ENCODE data around the gene DOCK7.

Gene DOCK7

DNA sequence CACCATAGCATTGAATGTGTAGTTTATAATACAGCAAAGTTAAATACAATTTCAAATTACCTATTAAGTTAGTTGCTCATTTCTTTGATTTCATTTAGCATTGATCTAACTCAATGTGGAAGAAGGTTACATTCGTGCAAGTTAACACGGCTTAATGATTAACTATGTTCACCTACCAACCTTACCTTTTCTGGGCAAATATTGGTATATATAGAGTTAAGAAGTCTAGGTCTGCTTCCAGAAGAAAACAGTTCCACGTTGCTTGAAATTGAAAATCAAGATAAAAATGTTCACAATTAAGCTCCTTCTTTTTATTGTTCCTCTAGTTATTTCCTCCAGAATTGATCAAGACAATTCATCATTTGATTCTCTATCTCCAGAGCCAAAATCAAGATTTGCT lies 90.9 kb downstream of the DOCK7 start, which contains the start of gene ANGPTL3:
Gene ANGPTL3 (plus strand): TSS at position 240 of the 400 bp plus-strand sequence. CDS start 47 bp downstream, at position 287.
- no peak for TF ChIP-seq CTCF (IDR thresholded peaks at IDR 0.05; ENCODE audit: low read depth, low read length, missing control alignments)
- in situ Hi-C loops (cut with HindIII; ENCODE audit: low sequenced_read_pairs): no loop called here
- H3K4me3 ChIP-seq (ENCODE audit: low read depth, low read length): no peak within 1 kb of the TSS
- DNase-seq (ENCODE audit: low read depth): no peak

GRCh38 chr1:62595647-62596046 lies 92.5 kb downstream of the DOCK7 start:
- in situ Hi-C loops (cut with HindIII; ENCODE audit: low sequenced_read_pairs): no loop called here
- no peak overlapping the region for H3K4me3 ChIP-seq (ENCODE audit: low read depth, low read length)
- no peak for TF ChIP-seq CTCF (IDR thresholded peaks at IDR 0.05; ENCODE audit: low read depth, low read length, missing control alignments)
- no peak for DNase-seq (ENCODE audit: low read depth)

DNA sequence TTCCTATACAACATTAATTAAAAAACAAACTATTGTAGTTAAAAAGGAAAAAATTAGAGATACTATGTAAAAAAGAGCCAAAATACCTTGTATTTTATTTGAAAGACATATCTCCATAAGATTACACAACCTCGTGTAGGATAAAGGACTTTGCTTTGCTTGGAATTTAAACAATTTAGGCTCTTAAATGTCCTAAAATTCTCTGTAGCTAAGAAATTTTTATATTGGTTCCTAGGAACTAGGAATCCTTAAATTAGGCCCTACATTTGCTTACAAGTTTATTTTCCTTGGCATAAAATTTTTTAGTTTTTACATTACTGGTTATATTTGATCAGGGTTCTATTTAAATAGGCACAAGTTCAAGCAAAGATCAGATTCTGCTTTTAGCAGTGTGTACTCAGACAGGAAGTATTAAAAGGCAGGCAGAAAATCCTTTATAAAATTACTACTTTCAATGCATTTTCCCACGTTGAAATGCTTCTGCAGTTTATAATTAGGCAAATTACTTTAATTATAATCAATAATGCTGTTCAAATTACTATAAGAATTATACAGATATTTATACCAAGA lies 94.3 kb downstream of the DOCK7 start:
- DNase-seq (ENCODE audit: low read depth): no peak
- in situ Hi-C loops (cut with HindIII; ENCODE audit: low sequenced_read_pairs): no loop called here
- no peak for TF ChIP-seq CTCF (IDR thresholded peaks at IDR 0.05; ENCODE audit: low read depth, low read length, missing control alignments)
- H3K4me3 ChIP-seq (ENCODE audit: low read depth, low read length): no peak overlapping the region

- no peak for DNase-seq (ENCODE audit: low read depth)
- TF ChIP-seq CTCF (IDR thresholded peaks at IDR 0.05; ENCODE audit: low read depth, low read length, missing control alignments): no peak
- in situ Hi-C loops (cut with HindIII; ENCODE audit: low sequenced_read_pairs): no loop called here
- no peak overlapping the region for H3K4me3 ChIP-seq (ENCODE audit: low read depth, low read length)
Measured at GRCh38 chr1:62590970-62591368, 97.2 kb downstream of the DOCK7 start.

DNA sequence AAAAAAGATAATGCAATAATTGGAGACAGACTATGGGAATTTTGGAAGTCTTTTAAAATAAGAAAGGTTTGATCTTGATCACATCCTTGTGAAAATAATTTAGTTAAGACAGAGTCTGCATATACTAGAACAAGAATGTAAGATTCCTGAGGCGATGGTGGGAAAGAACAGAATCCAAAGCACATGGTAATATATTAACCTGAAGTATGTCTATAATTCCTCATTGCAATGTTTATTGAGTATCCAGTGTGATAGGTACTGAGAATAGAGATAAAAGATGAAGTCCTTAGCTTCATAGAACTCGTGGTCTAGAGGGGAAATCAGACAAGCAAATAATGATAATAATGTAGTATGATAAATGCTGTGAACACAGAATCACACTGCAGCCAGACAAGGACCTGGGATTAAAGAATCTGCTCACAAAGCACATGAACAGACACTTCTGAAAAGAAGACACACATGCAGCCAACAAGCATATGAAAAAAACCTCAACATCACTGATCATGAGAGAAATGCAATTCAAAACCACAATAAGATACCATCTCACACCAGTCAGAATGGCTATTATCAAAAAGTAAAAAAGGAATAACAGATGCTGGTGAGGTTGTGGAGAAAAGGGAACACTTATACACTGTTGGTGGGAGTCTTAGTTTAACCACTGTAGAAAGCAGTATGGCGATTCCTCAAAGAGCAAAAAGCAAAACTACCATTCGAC lies 97.8 kb downstream of the DOCK7 start:
- in situ Hi-C loops (cut with HindIII; ENCODE audit: low sequenced_read_pairs): no loop called here
- no peak overlapping the region for H3K4me3 ChIP-seq (ENCODE audit: low read depth, low read length)
- no peak for DNase-seq (ENCODE audit: low read depth)
- TF ChIP-seq CTCF (IDR thresholded peaks at IDR 0.05; ENCODE audit: low read depth, low read length, missing control alignments): no peak

GRCh38 chr1:62589321-62589720 lies 98.9 kb downstream of the DOCK7 start:
- DNase-seq (ENCODE audit: low read depth): peak; percentile 38
- H3K4me3 ChIP-seq (ENCODE audit: low read depth, low read length): no peak overlapping the region
- in situ Hi-C loops (cut with HindIII; ENCODE audit: low sequenced_read_pairs): no loop called here
- no peak for TF ChIP-seq CTCF (IDR thresholded peaks at IDR 0.05; ENCODE audit: low read depth, low read length, missing control alignments)
